ENCODE data around the gene PAH.

- no peak for TF ChIP-seq CTCF (IDR thresholded peaks at IDR 0.05)
- no peak for TF ChIP-seq POLR2AphosphoS5 (IDR thresholded peaks at IDR 0.05)
- TF ChIP-seq POLR2A (IDR thresholded peaks at IDR 0.05): no peak
These were observed at the start of gene PAH for GRCh38 chr12:102917026-102917787.

Data from breast epithelium (tissue), 3 donors.